Lower leg skin (tissue), 4 donors: ENCODE measurements around the gene BTC. TPM values are rescaled to one million over a fixed set of nuclear protein-coding genes. Genes with fewer than 3 reads are reported as not detected.
"Not testable (repeated sequence)": the region's sequence is repeated elsewhere in the genome, so short reads cannot be mapped to it uniquely, and the experiment has no call there.

ENCODE experiments used
- DNase-seq, 2 donors: peaks; one replicate each; pipeline ENCODE4 v3.0.0-alpha.2; 2019; ENCODE audit warnings: low spot score in 2 of 2
- H3K4me3 ChIP-seq: fragments of 200-600 bp; sonication (generic); 2 replicates; pipeline ENCODE4 v1.5.1; 2017; ENCODE audit warnings: mild to moderate bottlenecking, low read depth; ENCODE audit not compliant: poor library complexity, severe bottlenecking
- POLR2A ChIP-seq, 2 donors: fragments of 450-650 bp; IDR thresholded peaks; one replicate each; pipeline ENCODE4 v1.6.1; 2016 to 2017; ENCODE audit warnings: antibody characterized with exemption in 2 of 2, mild to moderate bottlenecking in 1 of 2, moderate library complexity in 1 of 2
- WGBS, 2 donors: methylation state at CpG; one replicate each; pipeline ENCODE4 v1.1.5; 2018; 5-methylcytosine and 5-hydroxymethylcytosine counted together
- intact Hi-C: fragments of 100-400 bp; cut with DNase I; formaldehyde crosslinking; loops from one replicate; pipeline ENCODE4 v1.15.0; 2023; ENCODE audit warnings: low total_unique reads
- total RNA-seq, 4 donors: library from RNA; depleted of rRNA; stranded (reverse); fragments of >200 nt; gene quantifications; one replicate each; pipeline ENCODE4 v1.1.0, GENCODE V29; 2016
- TF ChIP-seq, protein P1 (sequence below), 3 donors: fragments of 450-650 bp; IDR thresholded peaks; one replicate each; pipeline ENCODE4 v1.5.1; 2016; ENCODE audit warnings: antibody characterized with exemption in 3 of 3, mild to moderate bottlenecking in 3 of 3, moderate library complexity in 2 of 3

Gene BTC
- total RNA-seq, 4 donors from 2014 or later, result 35.7 to 99.6 (median 54.9) TPM

GRCh38 chr4:74822603-74823002 lies 28.3 kb upstream of the BTC start:
- WGBS, 2 donors, result 49 to 57% methylated on average over 2 of the region's 2 CpGs

GRCh38 chr4:74821541-74821940 lies 27.2 kb upstream of the BTC start:
- intact Hi-C loops, result no loop called here

More at GRCh38 chr4:74822603-74823002, 28.3 kb upstream of the BTC start:
- TF ChIP-seq POLR2A (IDR thresholded peaks at IDR 0.05), result no peak
- TF ChIP-seq, protein P1, sequence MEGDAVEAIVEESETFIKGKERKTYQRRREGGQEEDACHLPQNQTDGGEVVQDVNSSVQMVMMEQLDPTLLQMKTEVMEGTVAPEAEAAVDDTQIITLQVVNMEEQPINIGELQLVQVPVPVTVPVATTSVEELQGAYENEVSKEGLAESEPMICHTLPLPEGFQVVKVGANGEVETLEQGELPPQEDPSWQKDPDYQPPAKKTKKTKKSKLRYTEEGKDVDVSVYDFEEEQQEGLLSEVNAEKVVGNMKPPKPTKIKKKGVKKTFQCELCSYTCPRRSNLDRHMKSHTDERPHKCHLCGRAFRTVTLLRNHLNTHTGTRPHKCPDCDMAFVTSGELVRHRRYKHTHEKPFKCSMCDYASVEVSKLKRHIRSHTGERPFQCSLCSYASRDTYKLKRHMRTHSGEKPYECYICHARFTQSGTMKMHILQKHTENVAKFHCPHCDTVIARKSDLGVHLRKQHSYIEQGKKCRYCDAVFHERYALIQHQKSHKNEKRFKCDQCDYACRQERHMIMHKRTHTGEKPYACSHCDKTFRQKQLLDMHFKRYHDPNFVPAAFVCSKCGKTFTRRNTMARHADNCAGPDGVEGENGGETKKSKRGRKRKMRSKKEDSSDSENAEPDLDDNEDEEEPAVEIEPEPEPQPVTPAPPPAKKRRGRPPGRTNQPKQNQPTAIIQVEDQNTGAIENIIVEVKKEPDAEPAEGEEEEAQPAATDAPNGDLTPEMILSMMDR (IDR thresholded peaks at IDR 0.05), result no peak
- no peak overlapping the region for H3K4me3 ChIP-seq
- intact Hi-C loops, result no loop called here
- no peak for DNase-seq

DNA sequence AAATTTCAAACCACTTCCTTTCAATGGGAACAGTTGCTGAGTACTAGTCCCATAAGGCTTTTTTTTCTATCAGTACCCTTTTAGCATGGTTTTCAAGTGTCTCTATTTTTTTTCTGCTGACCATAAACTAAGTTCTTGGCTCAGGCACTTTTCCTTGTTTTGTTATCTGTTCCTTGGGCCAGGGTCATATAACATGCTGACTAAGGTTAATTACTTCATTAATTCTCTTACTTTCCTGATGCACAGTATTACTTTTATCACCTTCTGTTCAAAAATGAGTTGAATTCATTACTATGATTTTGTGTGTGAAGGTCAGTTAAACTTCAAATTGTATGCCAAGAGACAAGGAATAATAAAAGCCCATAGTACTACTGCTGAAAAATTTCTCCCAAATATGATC lies 19.7 kb upstream of the BTC start:
- H3K4me3 ChIP-seq, result no peak overlapping the region
- TF ChIP-seq POLR2A (IDR thresholded peaks at IDR 0.05), result no peak
- TF ChIP-seq, protein P1 (IDR thresholded peaks at IDR 0.05), result no peak
- DNase-seq, result no peak
- intact Hi-C loops, result no loop called here

More at GRCh38 chr4:74821541-74821940, 27.2 kb upstream of the BTC start:
- DNase-seq, result no peak
- TF ChIP-seq, protein P1 (IDR thresholded peaks at IDR 0.05), result no peak
- no peak for TF ChIP-seq POLR2A (IDR thresholded peaks at IDR 0.05)
- no peak overlapping the region for H3K4me3 ChIP-seq

DNA sequence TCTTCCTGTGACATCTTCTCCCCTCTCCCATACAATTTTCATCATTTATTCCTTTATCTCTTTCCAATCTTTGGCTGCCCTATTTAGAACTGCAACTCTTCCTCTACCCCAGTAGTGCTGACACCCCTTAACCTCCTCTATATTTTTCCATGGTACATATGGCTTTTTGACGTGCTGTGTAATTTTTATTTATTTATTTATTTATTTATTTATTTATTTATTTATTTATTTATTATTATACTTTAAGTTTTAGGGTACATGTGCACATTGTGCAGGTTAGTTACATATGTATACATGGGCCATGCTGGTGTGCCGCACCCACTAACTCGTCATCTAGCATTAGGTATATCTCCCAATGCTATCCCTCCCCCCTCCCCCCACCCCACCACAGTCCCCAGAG lies 17.7 kb upstream of the BTC start:
- DNase-seq, intact Hi-C loops, H3K4me3 ChIP-seq: not testable (repeated sequence)
- WGBS, 2 donors, result 84 to 89% methylated on average over 3 of the region's 3 CpGs

DNA sequence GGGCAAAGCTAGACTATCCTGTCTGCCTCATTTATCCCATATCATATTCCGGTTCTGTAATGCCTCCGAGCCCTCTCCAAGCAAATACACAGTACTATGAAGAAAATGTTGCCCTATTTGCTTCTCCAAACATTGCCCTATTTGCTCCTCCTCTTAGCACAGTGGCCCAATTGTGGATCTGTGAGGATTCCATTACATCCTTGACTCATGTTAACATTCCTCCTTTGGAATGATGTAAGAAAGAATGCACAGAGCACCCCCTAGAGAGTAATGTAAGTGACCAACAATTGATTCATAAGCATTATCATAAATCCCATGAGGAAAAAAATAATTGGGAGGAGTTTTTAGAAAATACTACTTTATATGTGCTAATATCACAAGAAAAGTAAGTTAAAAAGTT lies 11.3 kb upstream of the BTC start:
- DNase-seq, result no peak
- intact Hi-C loops, result no loop called here
- H3K4me3 ChIP-seq, result no peak overlapping the region
- 80 to 86% methylated on average over 2 of the region's 2 CpGs for WGBS, 2 donors
- TF ChIP-seq, protein P1 (IDR thresholded peaks at IDR 0.05), result no peak
- TF ChIP-seq POLR2A (IDR thresholded peaks at IDR 0.05), result no peak

GRCh38 chr4:74800310-74800709 lies 6.0 kb upstream of the BTC start:
- DNase-seq, result no peak
- intact Hi-C loops, result no loop called here
- 72 to 79% methylated on average over 3 of the region's 3 CpGs for WGBS, 2 donors

More at GRCh38 chr4:74800310-74800709, 6.0 kb upstream of the BTC start:
- TF ChIP-seq, protein P1 (IDR thresholded peaks at IDR 0.05), result no peak
- TF ChIP-seq POLR2A (IDR thresholded peaks at IDR 0.05), result no peak
- no peak overlapping the region for H3K4me3 ChIP-seq
